Astrocyte of the spinal cord (primary cell): ENCODE results near the gene PIEZO1.
A peak's percentile ranks its signal among the peaks of the same experiment; 100 is the strongest.

Experiments
- DNase-seq: peaks from one replicate; pipeline ENCODE4 v3.0.0; 2011; ENCODE audit warnings: low read depth, low spot score
- H3K4me3 ChIP-seq: 2 replicates; pipeline ENCODE4 v1.5.1; 2011; ENCODE audit warnings: low read depth, mild to moderate bottlenecking, low read length, moderate library complexity
- CTCF ChIP-seq: IDR thresholded peaks from 2 replicates; pipeline ENCODE4 v1.5.1; 2012; ENCODE audit warnings: low read depth, mild to moderate bottlenecking, low read length, inconsistent platforms
- in situ Hi-C: cut with HindIII; loops from 2 replicates; pipeline ENCODE4 v1.10.0; 2017; ENCODE audit warnings: low sequenced_read_pairs

The PIEZO1 gene

GRCh38 chr16:88804173-88804551 lies 19.1 kb upstream of the PIEZO1 start:
- DNase-seq = no peak
- in situ Hi-C loops = no loop called here
- TF ChIP-seq CTCF = no peak
- peak overlapping the region; percentile 55 for H3K4me3 ChIP-seq

GRCh38 chr16:88803264-88803987 lies 18.4 kb upstream of the PIEZO1 start, which contains the start of gene CDT1:
TSS of gene CDT1 (plus strand) at chr16:88803789. CDS start at chr16:88803832, 43 bp downstream.
- peak within 1 kb of the TSS; percentile 55 for H3K4me3 ChIP-seq
- in situ Hi-C loops = no loop called here
- TF ChIP-seq CTCF = no peak
- peak; percentile 67 for DNase-seq

GRCh38 chr16:88800277-88800592 lies 15.2 kb upstream of the PIEZO1 start:
- H3K4me3 ChIP-seq = no peak overlapping the region
- in situ Hi-C loops = no loop called here
- DNase-seq = no peak
- TF ChIP-seq CTCF = no peak

GRCh38 chr16:88799569-88800276 lies 14.7 kb upstream of the PIEZO1 start:
- TF ChIP-seq CTCF = no peak
- no peak overlapping the region for H3K4me3 ChIP-seq
- in situ Hi-C loops = no loop called here
- DNase-seq = no peak

GRCh38 chr16:88798772-88799455 lies 13.9 kb upstream of the PIEZO1 start:
- no peak for TF ChIP-seq CTCF
- in situ Hi-C loops = no loop called here
- no peak overlapping the region for H3K4me3 ChIP-seq
- DNase-seq = no peak

GRCh38 chr16:88798073-88798472 lies 13.1 kb upstream of the PIEZO1 start:
- no peak overlapping the region for H3K4me3 ChIP-seq
- DNase-seq = no peak
- no peak for TF ChIP-seq CTCF
- in situ Hi-C loops = no loop called here
